NT2/D1 (cell line): ENCODE data around the gene SLC22A2.

ENCODE experiments used
- SUZ12 ChIP-seq: IDR thresholded peaks from 2 replicates; pipeline ENCODE4 v1.6.1; 2011; ENCODE audit not compliant: insufficient read length, insufficient read depth; ENCODE audit errors: extremely low read depth
- YY1 ChIP-seq: IDR thresholded peaks from 2 replicates; pipeline ENCODE4 v1.6.1; 2011; ENCODE audit not compliant: insufficient read length, insufficient read depth
- ZNF274 ChIP-seq: IDR thresholded peaks from 2 replicates; pipeline ENCODE4 v1.6.1; 2011; ENCODE audit warnings: mild to moderate bottlenecking, low read depth, low read length

DNA sequence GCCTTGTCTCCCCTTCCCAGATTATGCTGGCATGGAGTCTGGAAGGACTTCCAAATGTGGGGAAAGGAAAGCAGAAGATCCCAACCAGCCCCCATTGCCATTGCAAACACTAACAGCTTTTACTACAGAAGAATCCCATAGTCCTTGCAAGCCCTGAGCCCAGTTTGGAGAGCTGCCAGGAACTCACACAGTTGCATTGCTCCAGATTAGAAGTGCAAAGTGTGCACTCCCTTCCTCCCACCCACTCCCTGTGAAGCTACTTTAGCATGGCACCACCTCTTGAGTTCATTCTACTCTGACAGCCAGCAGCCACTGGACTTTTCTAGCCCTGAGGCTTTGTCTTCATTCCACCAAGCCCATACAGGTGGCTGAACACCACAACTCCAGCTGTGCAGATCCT, 67.6 kb downstream of the SLC22A2 start:
- TF ChIP-seq ZNF274 (no peak), SUZ12 (no peak), YY1 (no peak)
